ENCODE results near the gene RNU1-3. TPM values are rescaled to one million over a fixed set of nuclear protein-coding genes. Genes with fewer than 3 reads are reported as not detected.
"Not testable (repeated sequence)": the region's sequence is repeated elsewhere in the genome, so short reads cannot be mapped to it uniquely, and the experiment has no call there.

RNU1-3 gene
- under 0.01 TPM in 2 replicates for total RNA-seq (ENCODE audit: low replicate concordance)

DNA sequence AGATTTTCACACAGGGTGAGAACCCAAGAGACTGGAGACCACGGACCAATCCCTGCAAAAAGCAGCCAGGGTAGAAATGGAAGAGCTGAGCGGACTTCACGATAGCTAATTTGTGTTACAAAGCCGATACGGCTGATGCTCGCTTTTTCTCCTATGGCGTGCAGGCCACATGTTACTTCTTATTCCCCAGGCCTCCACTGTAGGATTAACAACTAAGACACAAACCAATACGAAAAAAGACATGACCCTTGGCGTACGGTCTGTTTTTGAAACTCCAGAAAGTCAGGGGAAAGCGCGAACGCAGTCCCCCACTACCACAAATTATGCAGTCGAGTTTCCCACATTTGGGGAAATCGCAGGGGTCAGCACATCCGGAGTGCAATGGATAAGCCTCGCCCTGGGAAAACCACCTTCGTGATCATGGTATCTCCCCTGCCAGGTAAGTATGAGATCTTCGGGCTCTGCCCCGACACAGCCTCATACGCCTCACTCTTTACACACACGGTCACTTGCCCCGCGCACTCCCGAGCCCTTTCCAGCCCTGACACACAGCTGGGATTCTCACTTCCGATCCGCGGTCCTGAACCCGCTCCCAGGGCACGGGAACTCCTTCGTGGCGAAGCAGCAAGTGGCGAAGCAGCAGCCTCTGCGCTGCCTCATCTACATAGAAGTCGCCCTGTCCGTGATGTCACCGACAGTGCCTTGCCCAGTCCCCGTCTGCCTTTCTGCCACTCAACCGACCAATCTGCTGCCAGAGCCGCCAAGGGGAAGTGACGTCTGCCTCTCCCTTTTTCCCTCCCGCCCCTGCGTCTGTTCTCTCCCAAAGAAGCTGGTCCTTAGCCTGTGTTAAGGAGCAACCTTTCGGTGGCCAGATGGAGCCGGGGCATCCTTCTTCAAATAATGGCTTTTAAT is at the start of gene RNU1-3:
TSS of gene RNU1-3 (minus strand) at position 447 of the 912 bp plus-strand sequence.
- H3K27me3 Mint-ChIP-seq (ENCODE audit: insufficient read depth, low read depth); DNase-seq (ENCODE audit: low spot score); H3K4me2 ChIP-seq; H3K4me1 Mint-ChIP-seq; H4K20me1 ChIP-seq (ENCODE audit: low read depth); H3K36me3 ChIP-seq; H2AFZ ChIP-seq (replicated peaks); H3K9me3 Mint-ChIP-seq; H3K27ac Mint-ChIP-seq; H3K4me1 ChIP-seq; H3F3A ChIP-seq (ENCODE audit: low read depth); H3K4me3 ChIP-seq; H3K36me3 Mint-ChIP-seq; H3K4me3 Mint-ChIP-seq; H3K9me3 ChIP-seq (ENCODE audit: low read depth); H3K27me3 ChIP-seq; H3K79me2 ChIP-seq (ENCODE audit: low read depth); H3K27ac ChIP-seq; H3K9ac ChIP-seq: not testable (repeated sequence)

DNA sequence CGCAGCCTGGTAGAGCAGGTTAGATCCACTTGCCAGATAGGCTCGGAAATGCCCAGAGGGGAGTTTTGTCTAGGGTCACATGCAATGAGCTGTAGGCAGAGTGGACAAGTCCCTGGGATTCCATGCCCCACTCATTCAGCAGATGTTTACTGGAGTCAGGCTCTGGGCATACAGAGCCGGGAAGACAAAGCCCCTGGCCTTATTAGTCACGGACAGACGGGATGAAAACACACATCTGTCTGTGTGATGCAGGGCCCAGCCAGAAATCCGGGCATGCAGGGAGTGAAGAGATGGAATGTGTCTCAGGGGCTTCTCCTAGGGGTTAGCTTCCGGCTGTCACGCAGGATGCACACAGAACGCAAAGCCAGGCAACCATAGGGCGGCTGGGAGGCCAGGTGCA is 46.7 kb upstream of the RNU1-3 start:
- H3K36me3 ChIP-seq, H3K36me3 Mint-ChIP-seq, H3K4me3 Mint-ChIP-seq: not testable (repeated sequence)

DNA sequence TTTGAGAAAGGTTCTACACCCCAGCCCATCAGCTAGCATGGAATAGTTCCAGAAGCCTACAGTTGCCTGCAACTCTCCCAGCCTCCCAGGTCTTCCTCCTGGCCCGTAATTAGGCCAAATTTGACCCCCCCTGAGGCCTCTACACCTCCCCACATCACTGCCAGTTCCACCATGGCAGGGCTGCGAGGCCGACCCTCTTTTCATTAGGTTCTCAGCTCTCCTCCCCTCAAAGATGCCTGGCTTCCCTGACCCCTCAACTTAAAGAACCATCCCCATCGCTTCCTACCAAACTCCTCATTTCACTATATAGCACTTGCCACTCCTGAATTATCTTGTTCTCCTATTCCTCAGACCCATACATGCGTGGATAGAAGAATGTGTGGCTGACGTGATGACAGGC is 46.2 kb upstream of the RNU1-3 start:
- not testable (repeated sequence) for H3F3A ChIP-seq (ENCODE audit: low read depth); H4K20me1 ChIP-seq (ENCODE audit: low read depth); H3K9me3 ChIP-seq (ENCODE audit: low read depth); H3K4me3 Mint-ChIP-seq; H3K27me3 Mint-ChIP-seq (ENCODE audit: insufficient read depth, low read depth); H3K36me3 Mint-ChIP-seq; H3K27me3 ChIP-seq; H3K4me3 ChIP-seq; H3K36me3 ChIP-seq; H3K27ac Mint-ChIP-seq; H2AFZ ChIP-seq (replicated peaks); H3K4me2 ChIP-seq; H3K9ac ChIP-seq; H3K9me3 Mint-ChIP-seq; DNase-seq (ENCODE audit: low spot score); H3K79me2 ChIP-seq (ENCODE audit: low read depth); H3K4me1 ChIP-seq; H3K27ac ChIP-seq
- peaks cover 11% of the 10 kb centered on the region for H3K4me1 Mint-ChIP-seq

More for the DNA sequence above, 46.7 kb upstream of the RNU1-3 start:
- not testable (repeated sequence) for H3K4me1 ChIP-seq; H2AFZ ChIP-seq (replicated peaks); H3K27me3 Mint-ChIP-seq (ENCODE audit: insufficient read depth, low read depth); H3K27me3 ChIP-seq; H3K27ac Mint-ChIP-seq; H3K9ac ChIP-seq; DNase-seq (ENCODE audit: low spot score); H3K9me3 Mint-ChIP-seq; H4K20me1 ChIP-seq (ENCODE audit: low read depth); H3K4me3 ChIP-seq; H3K27ac ChIP-seq; H3F3A ChIP-seq (ENCODE audit: low read depth); H3K4me2 ChIP-seq; H3K79me2 ChIP-seq (ENCODE audit: low read depth); H3K9me3 ChIP-seq (ENCODE audit: low read depth)
- H3K4me1 Mint-ChIP-seq = peaks cover 12% of the 10 kb centered on the region

GRCh38 chr1:16712582-16712981 is 45.8 kb upstream of the RNU1-3 start:
- not testable (repeated sequence) for H3K4me1 Mint-ChIP-seq

GRCh38 chr1:16712131-16712530 is 45.4 kb upstream of the RNU1-3 start:
- not testable (repeated sequence) for DNase-seq (ENCODE audit: low spot score); H3K27ac ChIP-seq; H2AFZ ChIP-seq (replicated peaks); H3K9ac ChIP-seq; H3K27ac Mint-ChIP-seq; H3K4me3 ChIP-seq; H3K4me2 ChIP-seq; H3K79me2 ChIP-seq (ENCODE audit: low read depth); H4K20me1 ChIP-seq (ENCODE audit: low read depth); H3K27me3 Mint-ChIP-seq (ENCODE audit: insufficient read depth, low read depth); H3K9me3 ChIP-seq (ENCODE audit: low read depth); H3K4me1 ChIP-seq; H3K27me3 ChIP-seq; H3K4me1 Mint-ChIP-seq; H3F3A ChIP-seq (ENCODE audit: low read depth); H3K36me3 ChIP-seq; H3K9me3 Mint-ChIP-seq; H3K36me3 Mint-ChIP-seq; H3K4me3 Mint-ChIP-seq

More at GRCh38 chr1:16712582-16712981, 45.8 kb upstream of the RNU1-3 start:
- H3K27me3 Mint-ChIP-seq (ENCODE audit: insufficient read depth, low read depth); H3K27me3 ChIP-seq; H3K4me1 ChIP-seq; H3K4me3 Mint-ChIP-seq; H3K9me3 Mint-ChIP-seq; H3K36me3 Mint-ChIP-seq; H3F3A ChIP-seq (ENCODE audit: low read depth); H3K36me3 ChIP-seq; H3K4me2 ChIP-seq; H3K4me3 ChIP-seq; H3K9ac ChIP-seq; H3K9me3 ChIP-seq (ENCODE audit: low read depth); H3K27ac Mint-ChIP-seq; H3K79me2 ChIP-seq (ENCODE audit: low read depth); H2AFZ ChIP-seq (replicated peaks); DNase-seq (ENCODE audit: low spot score); H3K27ac ChIP-seq; H4K20me1 ChIP-seq (ENCODE audit: low read depth): not testable (repeated sequence)

- not testable (repeated sequence) for H3K27me3 Mint-ChIP-seq (ENCODE audit: insufficient read depth, low read depth); H3K27ac Mint-ChIP-seq; H3K4me3 ChIP-seq
Measured at GRCh38 chr1:16710618-16711017, 43.9 kb upstream of the RNU1-3 start.

DNA sequence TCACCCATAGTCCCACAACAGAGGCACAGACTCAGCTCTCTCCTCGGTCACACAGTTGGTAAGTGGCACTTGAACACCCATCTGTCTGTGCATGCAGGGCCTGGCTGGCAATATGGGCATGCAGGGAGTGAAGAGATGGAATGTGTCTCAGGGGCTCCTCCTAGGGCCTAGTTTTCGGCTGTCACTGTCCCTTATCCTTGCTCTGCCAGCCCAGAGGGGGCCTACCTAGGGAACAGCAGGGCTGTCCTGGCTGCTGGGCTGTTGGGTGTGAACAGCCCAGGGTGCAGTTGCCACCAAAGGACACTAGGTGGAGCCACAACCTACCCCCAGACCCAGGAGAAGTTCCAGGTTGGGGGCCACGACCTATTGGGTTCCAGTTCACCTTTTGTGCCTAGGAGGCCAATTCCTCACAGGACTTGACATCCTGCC is 42.9 kb upstream of the RNU1-3 start:
- not testable (repeated sequence) for H3K4me3 ChIP-seq; H3K27ac ChIP-seq; H3K79me2 ChIP-seq (ENCODE audit: low read depth); H3K4me1 Mint-ChIP-seq; H3K9me3 ChIP-seq (ENCODE audit: low read depth); H4K20me1 ChIP-seq (ENCODE audit: low read depth); H3F3A ChIP-seq (ENCODE audit: low read depth); H3K9ac ChIP-seq; H3K36me3 Mint-ChIP-seq; H3K27me3 Mint-ChIP-seq (ENCODE audit: insufficient read depth, low read depth); H3K27ac Mint-ChIP-seq; DNase-seq (ENCODE audit: low spot score); H2AFZ ChIP-seq (replicated peaks); H3K4me3 Mint-ChIP-seq; H3K27me3 ChIP-seq; H3K4me1 ChIP-seq; H3K9me3 Mint-ChIP-seq; H3K4me2 ChIP-seq; H3K36me3 ChIP-seq

More at GRCh38 chr1:16710618-16711017, 43.9 kb upstream of the RNU1-3 start:
- not testable (repeated sequence) for H3K4me1 Mint-ChIP-seq; H3K36me3 Mint-ChIP-seq; H4K20me1 ChIP-seq (ENCODE audit: low read depth); H3K9me3 ChIP-seq (ENCODE audit: low read depth); H3K9ac ChIP-seq; H3K4me2 ChIP-seq; H3K4me1 ChIP-seq; H3K4me3 Mint-ChIP-seq; H3K36me3 ChIP-seq; H3K79me2 ChIP-seq (ENCODE audit: low read depth); H3F3A ChIP-seq (ENCODE audit: low read depth); H3K27ac ChIP-seq; H2AFZ ChIP-seq (replicated peaks); H3K27me3 ChIP-seq; DNase-seq (ENCODE audit: low spot score); H3K9me3 Mint-ChIP-seq

DNA sequence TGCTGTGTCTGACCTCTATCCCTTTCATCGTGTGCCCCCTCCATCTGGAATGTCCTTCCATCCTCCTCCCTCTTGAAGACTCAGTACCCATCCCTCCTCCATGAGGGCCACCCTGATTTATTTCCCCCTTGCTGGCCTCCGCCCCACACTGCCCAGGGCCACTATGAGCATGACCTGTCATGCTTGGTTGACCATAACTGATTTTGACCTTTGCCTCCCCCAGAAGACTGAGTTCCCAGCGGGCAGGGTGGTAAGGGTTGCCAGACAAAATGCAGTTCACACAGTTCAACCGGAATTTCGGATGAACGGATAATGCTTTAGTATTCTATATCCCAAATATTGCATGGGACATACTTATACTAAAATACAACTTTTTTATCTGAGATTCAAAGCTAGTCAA is 42.0 kb upstream of the RNU1-3 start:
- not testable (repeated sequence) for H3K4me1 ChIP-seq; H3K27me3 ChIP-seq; H3F3A ChIP-seq (ENCODE audit: low read depth); H3K4me3 Mint-ChIP-seq; H3K4me1 Mint-ChIP-seq; H3K9ac ChIP-seq; H2AFZ ChIP-seq (replicated peaks); H3K36me3 Mint-ChIP-seq; H3K9me3 Mint-ChIP-seq; H3K9me3 ChIP-seq (ENCODE audit: low read depth); H3K4me2 ChIP-seq; H3K27ac Mint-ChIP-seq; DNase-seq (ENCODE audit: low spot score); H3K4me3 ChIP-seq; H3K27me3 Mint-ChIP-seq (ENCODE audit: insufficient read depth, low read depth); H3K27ac ChIP-seq; H3K36me3 ChIP-seq; H3K79me2 ChIP-seq (ENCODE audit: low read depth); H4K20me1 ChIP-seq (ENCODE audit: low read depth)

Measured in neural progenitor cell (in vitro differentiated cells).